SK-N-SH (cell line): Measurements from ENCODE around the gene FMN1.

ENCODE experiments used
- TAF1 ChIP-seq: IDR thresholded peaks from 2 replicates; pipeline ENCODE4 v1.6.1; 2012; ENCODE audit warnings: low read depth, mild to moderate bottlenecking, low read length, moderate library complexity, borderline replicate concordance
- TF ChIP-seq, protein P1 (sequence below): fragments of 200-600 bp; sonication (generic); IDR thresholded peaks from 2 replicates; pipeline ENCODE4 v1.6.1; 2017; ENCODE audit warnings: antibody characterized with exemption, mild to moderate bottlenecking, moderate library complexity

DNA sequence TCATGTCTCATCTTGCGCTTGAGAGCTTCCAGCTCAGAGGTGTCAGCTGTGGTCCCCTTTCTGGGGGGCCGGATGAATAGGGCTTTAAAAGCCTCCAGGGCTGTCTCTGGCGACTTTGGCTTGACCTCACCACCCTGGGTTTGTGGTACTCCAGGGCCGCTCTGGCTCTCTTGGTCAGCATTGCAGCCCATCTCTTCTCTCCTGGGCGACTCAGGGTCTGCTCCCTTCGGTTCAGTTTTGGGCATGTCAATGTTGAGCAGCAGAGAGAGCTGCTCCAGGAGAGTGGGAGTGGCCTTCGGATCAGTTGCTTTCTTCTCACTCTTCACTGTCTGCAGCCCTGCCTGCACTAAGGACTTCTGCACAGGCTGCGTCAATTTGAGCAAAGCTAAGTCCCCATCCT lies 127.9 kb downstream of the FMN1 start:
- TF ChIP-seq, protein P1, sequence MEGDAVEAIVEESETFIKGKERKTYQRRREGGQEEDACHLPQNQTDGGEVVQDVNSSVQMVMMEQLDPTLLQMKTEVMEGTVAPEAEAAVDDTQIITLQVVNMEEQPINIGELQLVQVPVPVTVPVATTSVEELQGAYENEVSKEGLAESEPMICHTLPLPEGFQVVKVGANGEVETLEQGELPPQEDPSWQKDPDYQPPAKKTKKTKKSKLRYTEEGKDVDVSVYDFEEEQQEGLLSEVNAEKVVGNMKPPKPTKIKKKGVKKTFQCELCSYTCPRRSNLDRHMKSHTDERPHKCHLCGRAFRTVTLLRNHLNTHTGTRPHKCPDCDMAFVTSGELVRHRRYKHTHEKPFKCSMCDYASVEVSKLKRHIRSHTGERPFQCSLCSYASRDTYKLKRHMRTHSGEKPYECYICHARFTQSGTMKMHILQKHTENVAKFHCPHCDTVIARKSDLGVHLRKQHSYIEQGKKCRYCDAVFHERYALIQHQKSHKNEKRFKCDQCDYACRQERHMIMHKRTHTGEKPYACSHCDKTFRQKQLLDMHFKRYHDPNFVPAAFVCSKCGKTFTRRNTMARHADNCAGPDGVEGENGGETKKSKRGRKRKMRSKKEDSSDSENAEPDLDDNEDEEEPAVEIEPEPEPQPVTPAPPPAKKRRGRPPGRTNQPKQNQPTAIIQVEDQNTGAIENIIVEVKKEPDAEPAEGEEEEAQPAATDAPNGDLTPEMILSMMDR: no peak
- no peak for TF ChIP-seq TAF1
